HG03159 (cell line): Measurements from ENCODE around the gene CXCR1.
"Not testable (repeated sequence)": the region's sequence is repeated elsewhere in the genome, so short reads cannot be mapped to it uniquely, and the experiment has no call there.

Experiments used
- ATAC-seq: cut with Tn5 transposase; IDR thresholded peaks from one replicate; pipeline ENCODE4 v1.9.1; 2021; ENCODE audit warnings: mild to moderate bottlenecking, moderate library complexity; ENCODE audit not compliant: unreplicated experiment

The CXCR1 gene

DNA sequence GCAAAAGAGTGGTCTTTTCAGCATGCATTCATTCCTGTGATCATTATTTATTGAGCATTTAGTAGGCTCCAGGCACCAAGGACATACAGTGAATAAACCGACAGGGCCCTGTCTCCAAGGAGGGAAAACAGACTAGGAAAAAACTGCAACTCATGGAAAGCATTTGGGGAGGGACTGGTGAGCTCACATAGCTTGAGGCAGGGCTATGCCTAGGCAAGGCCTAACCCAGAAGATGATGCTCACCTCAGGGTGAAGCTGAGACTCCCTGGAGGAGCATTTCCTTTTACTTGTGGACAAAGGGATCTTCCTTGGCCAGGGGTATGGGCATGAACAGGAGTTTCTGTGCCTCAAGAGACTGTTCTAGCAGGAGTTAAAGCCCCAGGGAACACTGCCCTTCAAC is 3.9 kb downstream of the CXCR1 start:
- ATAC-seq: no peak

DNA sequence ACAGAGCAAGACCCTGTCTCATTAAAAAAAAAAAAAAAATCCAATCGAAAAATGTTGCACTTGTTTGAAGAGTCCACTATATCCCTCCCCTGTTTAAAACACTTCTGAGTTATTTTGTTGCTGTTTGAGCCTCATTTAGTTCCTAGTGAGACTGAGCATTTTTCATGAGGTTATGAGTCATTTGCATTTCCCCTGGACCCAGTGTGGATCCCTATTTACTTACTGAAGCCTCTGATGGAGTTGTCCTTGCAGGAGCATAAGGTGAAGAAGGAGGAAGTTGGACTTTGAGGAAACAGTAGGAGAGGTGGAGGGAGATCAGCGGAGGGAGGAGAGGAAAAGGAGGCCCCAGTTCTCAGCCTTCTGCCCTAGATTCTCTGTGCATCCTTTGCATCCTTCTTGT is 5.1 kb downstream of the CXCR1 start:
- ATAC-seq: no peak

DNA sequence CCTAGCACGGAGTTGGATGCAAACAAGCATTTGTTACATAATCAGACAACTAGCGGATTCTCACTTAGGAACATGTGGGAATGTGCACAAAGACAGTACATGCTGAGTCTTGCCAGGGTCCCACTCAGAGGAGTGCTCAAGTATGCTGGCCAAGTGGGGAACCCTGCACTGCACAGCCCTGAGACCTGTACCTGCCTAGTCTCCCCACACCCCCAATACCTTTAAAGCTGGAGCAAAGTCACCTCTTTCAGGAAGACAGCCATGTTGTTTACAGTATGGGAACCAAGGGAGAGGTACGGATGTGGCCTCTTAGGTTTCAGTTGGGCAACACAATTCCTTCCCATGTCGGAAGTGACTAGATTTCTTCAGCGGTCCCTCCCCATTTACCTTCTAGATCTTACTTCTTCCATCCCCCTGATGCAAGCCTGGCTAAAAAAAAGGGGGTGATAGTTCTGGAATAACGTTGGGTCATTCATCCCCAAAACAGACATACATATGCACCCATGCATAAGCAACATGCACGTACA is 10.7 kb downstream of the CXCR1 start:
- ATAC-seq: no peak

DNA sequence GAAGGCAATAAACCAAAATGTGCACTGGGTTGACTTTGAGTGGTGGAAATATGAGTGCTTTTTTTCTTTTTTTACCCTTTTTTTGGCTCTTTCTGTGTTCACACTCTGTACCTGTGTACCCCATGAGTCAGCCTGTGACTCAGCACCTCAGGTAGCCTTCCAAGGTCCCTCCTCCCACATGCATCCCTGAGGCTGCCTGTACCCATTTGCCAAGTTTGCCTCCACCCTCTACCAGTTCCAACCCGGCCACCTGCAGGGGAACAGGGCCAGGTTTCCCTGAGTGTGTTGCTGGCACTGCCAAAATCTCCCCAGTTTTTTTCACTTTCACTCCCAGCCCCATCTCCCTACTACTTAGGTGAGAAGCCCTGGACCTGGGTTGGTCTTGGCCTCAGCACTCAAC is 14.0 kb downstream of the CXCR1 start:
- ATAC-seq: no peak

DNA sequence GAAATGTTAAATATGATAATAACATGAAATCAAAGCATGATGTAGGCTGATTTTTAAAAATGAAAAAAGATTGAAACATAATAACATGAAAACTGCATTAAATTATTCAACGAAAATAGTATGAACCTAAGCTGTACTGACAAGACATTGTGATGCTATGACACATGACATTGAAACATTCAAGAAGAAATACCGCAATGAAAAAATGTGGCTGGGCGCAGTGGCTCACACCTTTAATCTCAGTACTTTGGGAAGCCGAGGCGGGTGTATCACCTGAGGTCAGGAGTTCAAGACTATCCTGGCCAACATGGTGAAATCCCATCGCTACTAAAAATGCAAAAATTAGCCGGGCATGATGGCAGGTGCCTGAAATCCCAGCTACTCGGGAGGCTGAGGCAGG is 14.6 kb downstream of the CXCR1 start:
- ATAC-seq: no peak

DNA sequence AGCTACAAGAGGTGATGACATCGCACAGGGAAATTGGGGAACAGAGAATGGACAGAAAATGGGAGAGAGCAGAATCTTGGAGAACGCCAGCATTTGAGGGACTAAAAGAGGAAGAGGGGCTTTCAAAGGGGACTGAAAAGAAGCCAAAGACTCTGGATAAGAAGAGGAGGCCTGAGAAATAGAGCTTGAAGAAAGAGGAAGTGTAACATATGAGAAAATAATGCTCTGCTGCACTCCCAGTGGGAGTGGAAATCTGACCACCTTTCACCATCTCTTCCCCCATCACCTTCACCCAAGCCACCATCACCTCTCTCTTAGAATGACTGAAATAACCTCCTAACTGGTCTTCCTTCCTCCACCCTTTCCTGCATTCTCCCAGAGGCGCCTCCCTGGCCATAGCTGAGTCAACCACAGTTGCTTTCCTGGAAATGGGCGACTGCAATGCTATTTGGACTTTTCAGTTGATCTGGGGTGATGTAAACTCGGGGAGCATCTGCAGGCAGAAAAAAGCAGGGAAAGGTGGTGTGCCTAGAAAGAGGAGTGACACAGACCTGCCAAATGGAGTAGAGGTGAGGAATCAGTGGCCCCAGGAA is 16.8 kb downstream of the CXCR1 start:
- no peak for ATAC-seq

DNA sequence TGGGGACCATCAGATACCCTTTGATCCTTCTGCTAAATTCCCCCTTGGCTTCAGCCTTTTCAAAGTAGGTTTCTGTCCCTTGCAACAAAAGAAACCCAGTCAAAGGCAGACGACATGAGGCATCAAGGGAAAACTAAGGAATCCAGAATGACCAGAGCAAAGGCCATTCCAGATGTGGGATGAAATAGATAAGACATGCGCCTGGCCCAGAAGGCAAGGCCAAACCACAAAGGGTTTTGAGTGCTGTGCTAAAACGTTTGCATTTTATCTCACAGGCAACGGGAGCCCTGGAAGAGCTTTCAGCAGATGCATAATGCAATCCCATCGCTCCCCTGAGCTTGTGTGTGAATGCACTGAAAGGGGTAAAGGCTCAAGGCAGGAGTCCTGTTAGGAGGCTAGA is 17.7 kb downstream of the CXCR1 start:
- no peak for ATAC-seq

DNA sequence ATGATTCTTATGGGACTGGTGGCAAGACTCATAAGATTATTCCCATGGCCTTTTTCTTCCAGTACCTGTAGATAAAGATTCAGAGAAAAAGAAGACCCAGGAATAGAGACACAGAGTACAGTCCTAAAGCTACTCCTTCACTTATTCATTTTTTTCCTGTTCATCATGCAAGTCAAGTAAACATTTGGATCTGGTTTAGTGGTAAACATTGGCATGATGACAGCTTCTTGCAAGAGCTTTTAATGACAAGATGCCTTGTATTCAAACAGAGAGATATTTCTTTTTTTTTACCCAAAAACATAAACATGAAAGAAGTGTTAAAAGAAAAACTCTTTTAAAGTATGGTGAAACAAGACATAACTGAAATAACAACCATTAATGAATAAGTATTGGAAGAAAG is 20.7 kb downstream of the CXCR1 start:
- ATAC-seq: no peak

DNA sequence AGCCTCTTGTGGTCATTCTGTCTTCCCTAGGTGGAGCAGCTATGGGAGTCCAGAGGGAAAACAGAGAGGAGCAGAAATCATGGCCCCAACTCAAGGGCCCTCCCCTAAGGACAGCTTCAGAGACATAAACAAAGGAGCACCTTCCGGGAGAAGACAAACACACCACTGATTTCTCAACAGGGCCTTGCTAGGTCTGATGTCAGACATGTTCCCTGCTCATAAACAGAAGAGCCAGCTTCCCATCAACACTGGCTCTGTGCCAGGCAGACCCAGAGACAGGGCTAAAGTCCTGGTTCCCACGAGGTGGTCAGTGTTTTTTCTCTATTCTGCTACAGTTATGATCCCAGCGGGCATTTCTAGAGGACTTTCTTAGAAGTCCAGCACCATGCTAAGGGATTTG is 21.6 kb downstream of the CXCR1 start:
- ATAC-seq: no peak

DNA sequence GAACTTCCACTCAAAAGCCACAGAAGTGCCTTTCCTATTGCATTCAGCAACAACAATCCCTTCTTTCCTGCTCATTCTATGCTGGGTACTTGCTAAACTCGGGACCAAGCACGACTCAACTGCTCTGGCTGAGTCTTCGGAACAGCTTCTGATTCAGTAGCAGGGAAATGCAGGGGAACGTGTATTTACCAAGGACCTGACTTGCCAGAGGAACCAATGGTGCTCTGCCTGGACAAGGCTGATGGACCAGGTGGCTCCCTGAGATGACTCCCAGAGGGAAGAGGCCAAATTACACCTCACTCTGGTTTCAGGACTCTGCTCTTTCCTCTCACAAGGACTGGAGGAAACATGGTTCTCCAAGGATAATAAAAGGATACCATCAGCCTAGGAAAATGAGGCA is 28.7 kb downstream of the CXCR1 start:
- ATAC-seq: no peak

DNA sequence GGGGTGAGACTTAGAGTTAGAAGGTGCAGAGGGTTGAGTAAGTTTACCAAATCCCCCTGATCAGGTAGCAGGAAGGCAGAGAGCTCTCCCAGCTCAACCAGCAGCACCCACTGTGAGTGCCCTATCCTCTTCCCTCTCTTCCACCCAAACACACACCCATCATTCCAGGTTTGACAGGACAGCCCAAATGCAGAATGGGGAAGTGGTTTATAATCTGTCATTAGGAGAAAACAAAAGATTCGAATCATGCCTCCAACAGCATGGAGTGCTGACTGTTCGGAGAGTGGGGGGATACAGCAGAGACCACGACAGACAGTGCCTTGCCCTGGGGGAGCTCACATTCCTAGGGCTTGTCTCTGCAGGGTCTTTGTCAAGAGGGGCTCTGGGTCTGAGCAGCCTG is 29.2 kb downstream of the CXCR1 start:
- no peak for ATAC-seq

DNA sequence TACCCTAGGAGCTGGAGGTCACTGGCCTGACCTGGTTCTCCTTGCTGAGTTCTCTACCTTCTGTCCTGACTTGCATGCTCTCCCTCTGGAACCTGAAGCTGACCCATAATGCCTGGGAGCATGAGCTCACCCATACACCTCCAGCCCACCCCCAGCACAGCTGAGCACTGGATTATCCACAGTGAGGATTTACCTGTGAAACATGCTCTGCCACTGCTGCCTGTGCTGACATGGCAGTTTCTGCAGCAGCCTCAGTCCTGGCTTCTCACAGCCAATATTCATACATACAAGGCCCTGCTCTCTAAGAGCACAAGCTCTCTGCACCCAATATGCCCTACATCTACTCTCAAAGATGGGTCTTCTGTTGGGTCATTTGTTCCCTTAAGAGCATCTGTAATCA is 35.9 kb downstream of the CXCR1 start:
- no peak for ATAC-seq

DNA sequence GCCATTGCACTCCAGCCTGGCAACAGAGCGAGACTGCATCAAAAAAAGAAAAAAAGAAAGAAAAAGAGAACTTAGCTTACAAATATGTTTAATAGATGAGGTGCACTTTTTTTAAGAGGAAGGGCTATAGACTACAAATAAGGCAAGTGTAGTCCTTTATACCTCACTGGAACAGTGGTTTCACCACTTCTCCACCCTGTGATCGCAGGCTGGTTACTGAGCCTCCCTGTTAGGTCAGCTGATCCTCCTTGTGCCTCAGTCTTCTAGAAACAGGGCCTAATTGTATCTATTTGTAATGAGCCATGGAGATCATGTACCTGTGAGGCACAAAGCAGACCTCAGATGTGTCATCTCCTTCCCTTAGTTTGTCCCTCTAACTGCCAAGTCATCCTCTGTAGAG is 36.4 kb downstream of the CXCR1 start:
- ATAC-seq: no peak

DNA sequence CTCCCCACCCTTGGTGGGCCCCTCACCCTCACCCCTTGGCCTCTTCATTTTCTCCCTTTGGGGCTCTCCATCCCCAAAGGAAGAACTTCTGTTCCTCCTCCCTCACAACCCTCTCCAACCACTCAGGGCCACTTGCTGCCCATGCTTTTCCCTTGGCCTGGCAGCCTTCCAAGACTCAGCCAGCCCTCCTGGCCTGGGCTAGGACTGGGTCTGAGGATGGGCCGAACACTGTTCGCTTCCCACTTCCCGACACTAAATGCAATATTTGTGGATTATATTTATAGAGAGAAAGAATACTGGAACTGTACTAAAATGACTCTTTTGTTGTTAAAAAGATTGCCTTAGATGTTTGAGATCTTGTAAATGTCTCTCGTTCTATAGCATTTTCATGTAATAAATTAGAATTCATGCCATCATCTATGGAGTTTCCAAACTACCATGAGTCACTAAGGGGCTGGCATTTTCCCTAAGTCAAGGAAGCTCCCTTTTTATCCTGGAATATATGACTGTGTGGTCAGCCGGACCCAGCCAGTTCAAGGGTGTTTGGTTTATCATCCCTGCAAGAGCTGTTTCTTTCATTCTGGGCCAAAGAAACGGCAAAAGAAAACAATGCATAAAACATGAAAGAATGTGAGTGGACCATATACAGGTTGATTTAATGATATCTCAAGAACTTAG is 37.2 kb downstream of the CXCR1 start:
- ATAC-seq: no peak

DNA sequence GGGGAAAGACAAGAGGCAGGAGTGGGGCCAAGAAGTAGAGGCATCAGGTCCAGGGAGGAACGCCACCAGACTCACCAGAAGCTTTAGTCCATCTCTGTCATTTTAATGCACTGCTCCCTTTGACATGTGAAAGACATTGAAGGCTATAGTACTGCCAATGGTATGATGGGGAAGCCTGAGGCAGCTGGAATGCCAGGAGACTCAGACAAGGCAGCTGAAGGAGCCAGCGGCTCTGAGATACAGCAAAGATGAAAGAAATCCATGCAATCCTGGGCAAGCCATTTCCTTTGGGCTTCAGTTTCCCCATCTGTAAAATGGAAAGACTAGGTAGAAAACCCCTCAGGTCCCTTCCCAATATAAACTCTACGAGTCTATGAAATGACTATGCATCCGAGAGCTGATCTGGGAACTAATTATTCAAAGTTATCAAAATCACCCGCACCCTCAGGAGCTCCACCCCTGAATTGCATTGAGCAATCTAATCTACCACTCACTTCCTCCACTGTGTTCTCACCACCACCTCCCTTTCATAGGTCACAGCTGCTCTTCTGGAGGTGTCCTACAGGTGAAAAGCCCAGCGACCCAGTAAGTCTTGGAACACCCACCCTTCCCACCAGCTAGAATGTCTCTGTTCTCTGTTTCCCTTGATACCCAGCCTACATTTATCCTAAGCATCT is 37.8 kb downstream of the CXCR1 start:
- no peak for ATAC-seq

DNA sequence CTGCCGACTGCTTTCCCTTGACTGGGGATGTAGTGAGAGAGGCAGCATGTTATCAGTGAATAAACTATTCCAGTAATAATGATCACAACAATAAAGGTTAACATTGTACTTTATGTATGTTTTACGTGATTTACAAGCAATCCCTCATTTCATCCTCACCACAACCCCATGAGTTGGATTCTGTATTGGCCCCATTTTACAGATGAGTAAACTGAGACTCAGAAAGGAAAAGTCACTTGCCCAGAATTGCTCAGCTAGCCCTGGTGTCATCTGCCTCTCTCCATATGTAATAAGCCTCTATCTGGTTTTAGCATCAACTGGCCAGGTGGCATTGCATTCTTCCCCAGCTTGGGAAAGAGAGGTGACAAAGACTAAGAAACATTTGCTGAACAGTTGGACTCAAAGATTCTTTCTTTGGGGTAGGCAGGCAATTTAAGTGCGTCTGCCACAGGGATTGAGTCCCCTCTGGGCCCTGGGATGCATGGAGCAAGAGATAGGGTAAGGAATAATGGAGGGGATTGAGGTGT is 38.8 kb downstream of the CXCR1 start:
- no peak for ATAC-seq

DNA sequence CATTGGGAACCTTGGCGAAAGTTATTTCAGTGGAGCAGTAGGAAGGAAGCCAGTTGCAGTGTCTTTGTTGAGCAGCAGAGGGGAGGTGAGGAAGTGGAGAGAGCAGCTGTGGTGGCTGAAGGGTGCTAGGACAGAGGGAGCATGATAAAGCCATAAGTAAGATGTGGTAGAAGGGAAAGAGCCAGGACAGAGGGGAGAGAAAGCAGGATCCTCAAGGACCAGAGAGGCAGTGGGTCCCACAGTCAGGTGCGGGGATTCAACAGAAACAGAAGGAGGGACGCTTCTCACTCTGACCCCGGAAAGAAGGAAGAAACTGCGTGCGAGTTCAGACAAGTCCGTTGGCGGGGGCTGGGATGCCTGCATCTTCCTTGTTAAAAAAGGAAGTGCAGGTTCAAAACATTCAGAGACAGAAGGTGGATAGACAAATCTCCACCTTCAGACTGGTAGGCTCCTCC is 41.1 kb downstream of the CXCR1 start, which contains the start of gene CXCR2:
Gene CXCR2 (plus strand): TSS at position 403 of the 455 bp plus-strand sequence. CDS start 8,774 bp downstream, outside the sequence.
- ATAC-seq: no peak

DNA sequence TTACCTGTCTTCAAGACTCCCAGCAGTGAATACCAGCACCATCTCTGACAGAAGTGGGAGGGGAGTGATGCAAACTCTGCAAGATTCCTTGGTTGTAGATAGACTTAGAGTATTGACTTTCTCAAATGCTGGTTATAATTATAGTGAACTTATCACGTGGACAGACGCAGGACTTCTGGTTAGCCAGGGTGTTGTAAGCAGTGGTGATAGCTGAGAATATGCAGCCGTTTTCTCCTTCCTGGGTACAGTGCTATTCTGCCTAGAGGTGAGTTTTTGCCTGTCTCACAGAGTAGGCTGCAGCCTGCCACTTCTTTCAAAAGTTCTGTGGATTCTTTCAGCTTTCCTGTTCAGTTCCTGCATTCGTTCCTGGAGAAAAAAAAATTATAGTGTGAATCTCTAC is 41.7 kb downstream of the CXCR1 start:
- ATAC-seq: no peak

DNA sequence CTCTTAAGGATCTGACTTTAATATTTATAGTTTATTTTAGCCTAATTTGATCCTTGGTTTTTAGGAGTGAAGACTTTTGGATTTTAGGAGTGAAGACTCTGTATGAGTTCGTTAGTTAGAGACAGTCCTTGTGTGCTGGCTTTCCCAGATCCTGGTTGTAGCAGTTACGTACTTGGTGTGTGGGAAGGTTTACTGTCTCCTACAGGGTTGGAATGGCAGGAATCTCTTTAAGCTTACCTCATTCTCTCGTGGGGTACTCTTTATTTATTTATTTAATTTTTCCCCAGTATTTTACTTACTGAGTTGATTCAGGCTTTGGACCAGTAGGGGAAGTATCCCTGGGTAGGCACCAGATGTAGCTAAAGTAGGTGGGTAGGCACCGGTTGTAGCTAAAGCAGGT is 42.8 kb downstream of the CXCR1 start:
- no peak for ATAC-seq

DNA sequence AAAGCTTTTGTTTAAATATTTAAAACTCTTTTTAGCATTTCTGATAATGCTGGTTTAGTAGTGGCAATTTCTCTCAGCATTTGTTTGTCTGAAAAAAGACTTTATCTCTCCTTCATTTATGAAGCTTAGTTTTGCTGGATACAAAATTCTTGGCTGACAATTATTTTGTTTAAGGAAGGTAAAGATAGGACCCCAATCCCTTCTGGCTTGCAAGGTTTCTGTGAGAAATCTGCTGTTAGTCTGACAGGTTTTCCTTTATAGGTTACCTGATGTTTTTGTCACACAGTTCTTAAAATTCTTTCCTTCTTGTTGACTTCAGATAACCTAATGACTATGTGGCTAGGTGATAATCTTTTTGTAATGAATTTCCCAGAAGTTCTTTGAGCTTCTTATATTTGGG is 44.5 kb downstream of the CXCR1 start:
- ATAC-seq: not testable (repeated sequence)

DNA sequence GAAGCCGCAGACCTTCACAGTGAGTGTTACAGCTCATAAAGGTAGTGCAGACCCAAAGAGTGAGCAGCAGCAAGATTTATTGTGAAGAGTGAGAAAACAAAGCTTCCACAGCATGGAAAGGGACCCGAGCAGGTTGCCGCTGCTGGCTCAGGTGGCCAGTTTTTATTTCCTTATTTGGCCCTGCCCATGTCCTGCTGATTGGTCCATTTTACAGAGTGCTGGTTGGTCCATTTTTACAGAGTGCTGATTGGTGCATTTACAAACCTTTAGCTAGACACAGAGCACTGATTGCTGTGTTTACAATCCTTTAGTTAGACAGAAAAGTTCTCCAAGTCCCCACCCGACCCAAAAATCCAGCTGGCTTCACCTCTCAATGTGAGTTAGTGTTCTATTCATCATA is 45.0 kb downstream of the CXCR1 start:
- ATAC-seq: not testable (repeated sequence)
